ENCODE data around the gene ERG.

ERG gene

GRCh38 chr21:38388647-38389353 lies 109.5 kb downstream of the ERG start:
- DNase-seq, result no peak

GRCh38 chr21:38388203-38388602 lies 110.1 kb downstream of the ERG start:
- no peak for DNase-seq

DNA sequence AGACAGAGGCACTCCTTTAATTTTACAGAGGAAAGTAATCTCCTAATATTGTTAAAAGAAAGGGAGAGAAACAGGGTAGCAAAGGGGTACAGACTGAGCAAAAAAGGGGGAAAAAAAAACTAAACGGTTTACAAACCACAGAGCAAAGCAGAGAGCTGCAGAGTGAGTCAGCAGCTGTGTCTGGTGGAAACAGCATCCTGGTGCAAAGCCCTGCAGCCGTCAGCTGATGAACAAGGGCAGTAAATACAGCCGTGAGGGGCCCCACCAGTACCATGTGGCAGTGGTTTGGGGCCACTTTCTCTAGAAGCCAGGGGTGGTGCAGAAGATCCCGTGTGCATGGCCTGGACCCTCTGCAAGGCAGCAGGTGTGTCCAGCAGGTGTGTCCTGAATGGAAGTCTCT lies 111.3 kb downstream of the ERG start:
- DNase-seq, result no peak

DNA sequence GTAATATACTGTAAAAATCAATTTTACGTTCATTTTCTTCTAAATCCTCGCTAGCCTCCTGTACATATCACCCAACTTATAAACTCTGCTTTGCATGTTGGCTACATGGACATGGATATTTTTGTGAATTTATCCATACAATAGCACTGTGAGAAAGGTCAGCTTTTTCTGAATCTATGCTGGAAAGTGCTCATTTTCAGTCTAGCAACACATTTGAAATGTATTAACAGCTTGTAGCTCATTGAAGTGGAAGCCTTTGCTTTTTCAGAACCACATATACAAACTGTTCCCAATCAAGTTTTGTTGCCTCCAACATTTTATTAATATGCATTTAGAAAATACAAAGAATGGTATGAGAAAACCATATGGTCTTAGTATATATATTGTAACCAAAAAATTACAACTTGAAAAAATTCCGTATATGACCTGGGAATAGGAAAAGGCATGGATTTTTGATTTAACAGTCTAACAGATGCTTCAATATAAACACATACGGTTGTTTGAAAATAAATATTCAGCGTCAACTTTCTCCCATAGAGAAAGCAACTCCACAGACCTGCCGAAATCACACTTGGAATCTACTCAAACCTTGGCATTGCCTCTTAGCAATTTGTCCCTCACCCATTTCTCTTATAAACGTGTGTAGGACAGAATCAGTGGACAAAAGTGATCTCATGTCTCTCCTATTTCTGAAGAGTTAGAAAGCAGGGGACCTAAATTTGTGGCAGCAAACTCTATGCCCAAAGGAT lies 112.7 kb downstream of the ERG start:
- no peak for DNase-seq

GRCh38 chr21:38384675-38385426 lies 113.4 kb downstream of the ERG start:
- DNase-seq, result no peak

DNA sequence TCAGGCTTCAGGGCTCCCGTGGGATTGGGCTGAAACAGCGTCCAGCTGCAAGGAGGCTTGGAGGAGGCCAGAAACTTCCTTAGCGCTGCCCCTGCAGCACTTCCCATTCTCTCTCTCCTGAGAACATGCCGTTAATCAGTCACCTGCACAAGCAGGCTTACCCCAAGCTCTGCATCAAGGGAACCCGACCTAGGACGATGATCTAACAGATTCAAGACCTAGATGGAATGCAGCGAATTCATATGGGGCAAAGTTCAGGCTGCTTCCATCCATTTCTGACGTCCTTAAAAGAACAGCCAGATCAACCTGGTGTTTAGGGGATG lies 114.1 kb downstream of the ERG start:
- DNase-seq, result no peak

GRCh38 chr21:38383411-38384237 lies 114.7 kb downstream of the ERG start:
- DNase-seq, result no peak

DNA sequence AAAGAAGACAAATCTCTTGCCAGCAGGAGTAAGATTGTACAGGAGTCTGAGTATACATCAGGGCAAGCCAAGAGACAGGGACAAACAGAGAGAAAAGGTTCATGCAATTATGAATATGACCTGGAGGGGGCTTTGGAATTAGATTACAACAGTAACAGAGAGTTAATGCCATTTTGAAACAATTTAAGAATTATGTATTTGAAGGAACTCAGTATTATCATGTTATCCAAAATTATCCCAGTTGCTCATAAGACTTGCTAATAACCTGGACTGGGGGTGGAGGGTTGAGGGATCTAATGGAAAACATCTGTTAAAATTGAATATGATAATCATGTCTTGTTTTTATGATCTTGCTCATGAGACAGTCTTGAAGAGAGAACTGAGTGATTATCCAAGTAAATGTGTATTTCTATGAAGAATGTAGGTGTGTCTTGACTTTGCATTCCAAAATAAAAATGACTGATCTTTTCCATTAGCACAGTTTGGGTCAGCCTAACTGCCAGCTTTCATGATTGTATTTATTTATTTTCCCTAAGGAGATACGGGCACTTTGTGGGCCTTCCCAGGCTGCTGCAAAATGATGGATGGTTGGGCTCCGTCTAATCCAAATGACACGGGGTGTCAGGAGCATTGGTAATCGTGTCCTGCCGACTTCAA lies 117.7 kb downstream of the ERG start:
- DNase-seq, result no peak

DNA sequence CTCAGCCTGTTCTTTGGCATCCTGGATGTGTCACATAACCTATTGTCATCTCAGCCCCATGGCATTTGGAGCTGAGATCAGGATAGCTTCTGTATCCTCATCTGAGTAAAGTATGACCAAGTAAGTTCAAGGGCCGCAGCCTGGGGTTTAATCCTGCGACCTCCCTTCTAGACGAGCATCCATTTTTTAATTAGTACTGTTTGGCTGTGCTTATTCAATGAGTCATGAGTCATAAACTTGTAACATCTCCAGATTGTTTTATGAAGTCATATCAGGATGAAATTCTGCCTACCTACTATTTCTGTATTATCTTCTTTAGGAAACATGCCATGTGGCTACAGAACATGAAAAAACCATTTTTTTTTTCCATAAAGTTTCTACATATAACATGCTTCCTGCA lies 119.1 kb downstream of the ERG start:
- no peak for DNase-seq

- DNase-seq, result no peak
Observed at GRCh38 chr21:38377165-38378088, 120.8 kb downstream of the ERG start.

- no peak for DNase-seq
Observed at GRCh38 chr21:38376693-38377092, 121.6 kb downstream of the ERG start.

GRCh38 chr21:38376235-38376634 lies 122.0 kb downstream of the ERG start:
- no peak for DNase-seq

DNA sequence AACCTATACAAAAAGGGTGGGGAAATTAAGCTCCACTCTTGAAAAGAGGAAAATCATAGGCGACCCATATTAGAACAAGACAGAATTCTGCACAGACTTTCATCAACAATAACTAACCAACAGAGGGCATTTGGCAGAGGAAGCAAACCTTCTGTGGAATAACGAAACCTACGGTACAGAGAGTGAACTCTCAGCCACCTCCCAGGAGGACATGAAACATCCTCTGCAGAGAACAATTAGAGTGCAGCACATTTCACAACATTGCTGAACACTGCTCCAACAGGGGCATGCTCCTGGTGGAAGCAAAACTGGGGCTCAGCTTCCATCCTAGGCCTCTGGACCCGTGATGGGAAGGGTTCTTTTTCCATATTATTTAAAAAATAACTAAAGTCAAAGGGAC lies 130.6 kb downstream of the ERG start:
- DNase-seq, result no peak

DNA sequence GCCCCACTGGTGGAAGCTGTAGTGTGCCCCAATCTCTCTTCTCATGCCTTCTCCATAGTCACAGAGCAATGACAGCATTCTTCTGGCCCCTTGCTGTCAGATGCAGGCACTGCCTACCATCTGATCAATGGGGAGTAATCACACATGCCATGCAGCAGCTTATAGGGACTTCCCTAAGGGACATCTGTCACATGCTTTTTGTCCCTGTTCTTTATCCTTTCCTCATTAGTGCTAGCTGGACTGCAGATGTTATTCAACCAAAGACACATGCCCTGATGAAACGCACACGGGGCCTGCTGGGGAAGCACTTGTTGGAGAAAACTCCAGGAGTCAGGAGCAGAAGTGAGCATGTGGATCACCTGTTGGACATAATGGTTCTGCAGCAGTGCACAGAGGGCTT lies 132.8 kb downstream of the ERG start:
- no peak for DNase-seq

DNA sequence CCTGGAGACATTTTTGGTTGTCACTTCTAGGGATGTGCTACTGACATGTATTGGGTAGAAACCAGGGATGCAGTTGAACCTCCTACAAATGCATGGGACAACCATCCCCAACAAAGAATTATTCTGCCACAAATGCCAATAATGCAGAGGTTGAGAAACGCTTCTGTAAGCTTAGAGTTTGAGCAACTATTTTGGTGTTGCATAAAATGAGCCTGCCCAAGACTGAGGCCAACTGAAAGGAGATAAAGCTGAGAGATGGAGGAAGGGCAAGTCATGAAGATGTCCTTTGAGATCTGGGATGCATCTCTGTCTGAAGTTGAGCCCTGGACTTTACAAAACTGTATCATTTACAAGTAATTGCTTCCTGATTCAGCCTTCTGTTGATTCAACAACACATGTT lies 134.6 kb downstream of the ERG start:
- DNase-seq, result no peak

DNA sequence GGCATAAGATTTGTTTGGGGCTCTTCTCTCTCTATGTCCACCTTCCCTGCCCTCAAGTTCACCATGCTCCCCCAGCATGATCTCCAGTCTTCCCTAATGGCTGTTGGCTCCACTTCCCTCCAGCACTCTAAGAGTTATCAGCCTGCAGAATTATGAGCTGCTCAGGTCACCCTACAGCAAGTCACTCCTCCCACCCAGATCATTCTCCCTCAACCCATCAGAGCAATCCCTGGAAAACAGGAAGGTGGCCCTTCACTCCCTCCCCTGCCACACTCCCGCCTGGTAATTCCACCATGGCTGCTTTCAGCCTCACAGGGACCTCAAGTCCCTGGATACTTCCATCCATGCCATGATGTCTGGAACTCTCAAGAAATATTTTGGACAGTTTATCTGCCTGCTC lies 137.0 kb downstream of the ERG start:
- DNase-seq, result no peak

DNA sequence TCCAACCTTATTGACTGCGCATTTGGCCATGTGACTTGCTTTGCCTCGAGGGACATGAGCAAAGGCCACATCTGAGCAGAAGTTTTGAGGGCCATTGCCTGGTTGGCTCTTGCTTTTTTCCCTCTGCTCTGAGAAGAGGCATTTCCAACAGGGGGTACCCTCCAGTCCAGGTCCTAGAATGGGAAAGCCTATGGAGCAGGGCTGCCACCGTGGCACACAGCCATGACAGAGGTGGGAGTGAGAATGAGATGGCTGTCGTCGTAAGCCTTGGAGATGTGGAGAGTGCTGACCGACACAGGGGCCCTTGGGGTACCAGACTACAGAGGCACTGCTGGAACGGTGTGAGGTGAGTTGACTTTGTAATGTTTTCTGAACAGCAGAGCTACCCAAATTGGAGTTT lies 138.4 kb downstream of the ERG start:
- no peak for DNase-seq

GRCh38 chr21:38359090-38359489 lies 139.2 kb downstream of the ERG start:
- DNase-seq, result no peak

DNA sequence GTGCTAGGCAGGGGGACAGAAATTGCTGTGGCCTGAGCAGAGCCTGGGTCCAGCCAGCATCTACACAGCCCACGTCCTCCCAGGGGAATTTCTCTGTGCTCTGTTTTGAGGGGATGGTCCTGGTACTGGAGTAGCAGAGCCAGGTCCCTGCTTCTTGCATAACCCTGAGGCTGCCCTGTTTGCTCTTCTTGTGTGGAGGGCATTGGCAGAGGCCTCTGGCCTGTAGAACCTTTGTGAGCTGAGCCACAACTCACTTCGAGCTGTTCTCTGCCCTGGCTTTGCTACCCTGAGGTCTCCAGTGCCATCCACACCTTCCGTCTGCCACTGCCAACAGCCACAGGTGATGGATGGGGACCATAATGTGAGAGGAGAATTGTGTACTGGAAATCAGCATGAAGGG lies 139.6 kb downstream of the ERG start:
- DNase-seq, result no peak

- DNase-seq, result no peak
Observed at GRCh38 chr21:38358098-38358497, 140.2 kb downstream of the ERG start.

DNA sequence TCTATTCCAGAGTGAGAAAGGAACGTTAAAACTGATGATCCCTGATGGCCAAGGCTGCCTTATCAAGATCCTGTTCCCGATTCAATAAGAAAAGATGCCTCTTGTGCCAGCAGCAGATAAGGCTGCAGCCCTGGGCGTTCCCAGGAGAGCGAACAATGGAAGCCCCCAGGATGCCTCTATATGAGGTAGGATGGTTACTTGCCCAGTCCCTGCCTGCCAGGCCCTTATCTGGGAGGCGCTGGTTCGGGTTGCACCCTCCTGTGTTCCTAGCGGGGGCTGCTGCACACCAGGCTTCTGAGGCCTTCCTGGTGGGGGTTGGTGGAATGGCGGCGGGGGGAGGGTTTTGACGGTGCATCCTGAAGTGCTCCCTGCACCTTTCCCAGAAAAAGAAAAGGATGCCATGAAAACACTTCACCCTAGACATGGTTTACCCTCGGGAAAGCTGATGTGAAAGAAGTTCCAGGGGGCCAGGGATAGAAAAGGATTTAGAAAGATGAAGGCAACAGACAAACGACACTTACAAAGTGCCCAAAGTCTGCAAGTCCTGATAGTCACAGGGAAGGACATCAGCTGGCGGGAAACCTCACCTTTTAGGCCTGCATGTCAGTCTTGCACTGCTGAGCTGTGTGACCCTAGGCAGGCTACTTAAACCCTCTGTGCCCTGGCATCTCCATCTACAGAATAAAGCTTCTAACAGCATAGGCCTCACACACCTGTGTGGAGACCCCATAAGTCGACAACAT lies 141.2 kb downstream of the ERG start:
- DNase-seq, result no peak
